Activated CD4-positive, alpha-beta T cell treated with anti-CD3 and anti-CD28 coated beads, Interleukin-2, amount 10 ng/mL, durations not matched to agents 7 days and 5 days (primary cell): ENCODE data around the gene MTCL1. TPM values are rescaled to one million over a fixed set of nuclear protein-coding genes. Genes with fewer than 3 reads are reported as not detected.

Source experiments
- CTCF ChIA-PET: fragments of 350-600 bp; sonication (Branson Sonifier 250); formaldehyde crosslinking; loops from one replicate; lab custom pipeline; 2021; ENCODE audit warnings: antibody characterized with exemption; lab: Charles Lee
- POLR2A ChIA-PET: fragments of 350-600 bp; sonication (Branson Sonifier 250); formaldehyde crosslinking; loops from one replicate; lab custom pipeline; 2021; ENCODE audit warnings: antibody characterized with exemption; lab: Charles Lee
- DNase-seq: peaks from one replicate; pipeline ENCODE4 v3.0.0-alpha.2; 2020
- H3K27ac Mint-ChIP-seq: one replicate; pipeline ENCODE4 v1.8.0; 2021; ENCODE audit warnings: mild to moderate bottlenecking, moderate library complexity, mixed read lengths
- H3K27me3 Mint-ChIP-seq: one replicate; pipeline ENCODE4 v1.8.0; 2021; ENCODE audit warnings: mixed read lengths
- H3K36me3 Mint-ChIP-seq: one replicate; pipeline ENCODE4 v1.8.0; 2021; ENCODE audit warnings: low read depth, mixed read lengths
- H3K4me1 Mint-ChIP-seq: one replicate; pipeline ENCODE4 v1.8.0; 2021; ENCODE audit warnings: mixed read lengths
- H3K4me3 Mint-ChIP-seq: one replicate; pipeline ENCODE4 v1.8.0; 2021; ENCODE audit warnings: mild to moderate bottlenecking, moderate library complexity, mixed read lengths
- H3K9me3 Mint-ChIP-seq: one replicate; pipeline ENCODE4 v1.8.0; 2021; ENCODE audit warnings: mixed read lengths
- total RNA-seq, 2 experiments: library from RNA; stranded (reverse); gene quantifications; one replicate each; pipeline ENCODE4 v1.2.3, GENCODE V29; 2021

MTCL1 gene
- total RNA-seq, 2 experiments from 2014 or later = 1.7 to 1.8 TPM

DNA sequence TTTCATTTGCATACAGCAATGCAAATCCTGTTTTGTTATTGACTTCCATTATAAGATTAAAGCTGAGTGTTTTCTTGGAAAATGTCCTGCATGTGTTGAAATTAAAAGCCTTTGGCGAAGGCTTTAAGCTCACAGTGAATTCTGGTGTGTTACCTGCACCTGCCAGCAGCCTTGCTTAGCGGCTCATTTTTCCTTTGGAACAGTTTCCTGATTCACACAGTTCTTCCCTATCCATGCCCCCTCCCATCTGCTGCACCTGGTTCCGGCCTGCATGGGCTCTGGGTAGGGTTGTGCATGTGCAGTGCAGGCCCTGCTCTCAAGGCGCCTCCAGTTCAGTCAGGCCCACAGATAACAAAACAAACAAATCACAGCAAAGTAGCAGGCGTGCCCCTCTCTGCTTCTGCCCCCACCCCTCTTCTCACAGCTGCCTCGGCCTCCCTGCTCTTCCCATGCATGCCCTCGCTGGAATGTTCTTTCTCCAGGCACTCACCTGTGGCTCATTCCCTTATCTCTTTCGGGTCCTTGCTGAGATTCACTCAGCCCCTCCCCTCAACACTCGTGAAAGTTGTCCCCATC lies 15.8 kb downstream of the MTCL1 start:
- ChIA-PET POLR2A (no interaction called here), CTCF (interaction anchor here (0.6 kb wide), 1 partner anchor 63 kb away, joined by 3 read pairs; no protein-coding TSS in a partner anchor)
- Mint-ChIP-seq H3K27me3 (peaks cover 11% of the 10 kb centered on the region), H3K4me3 (no peak overlapping the region), H3K36me3 (no peaks in the 10 kb centered on the region), H3K4me1 (no peaks in the 10 kb centered on the region), H3K9me3 (no peaks in the 10 kb centered on the region), H3K27ac (no peak overlapping the region)
- no peak for DNase-seq

DNA sequence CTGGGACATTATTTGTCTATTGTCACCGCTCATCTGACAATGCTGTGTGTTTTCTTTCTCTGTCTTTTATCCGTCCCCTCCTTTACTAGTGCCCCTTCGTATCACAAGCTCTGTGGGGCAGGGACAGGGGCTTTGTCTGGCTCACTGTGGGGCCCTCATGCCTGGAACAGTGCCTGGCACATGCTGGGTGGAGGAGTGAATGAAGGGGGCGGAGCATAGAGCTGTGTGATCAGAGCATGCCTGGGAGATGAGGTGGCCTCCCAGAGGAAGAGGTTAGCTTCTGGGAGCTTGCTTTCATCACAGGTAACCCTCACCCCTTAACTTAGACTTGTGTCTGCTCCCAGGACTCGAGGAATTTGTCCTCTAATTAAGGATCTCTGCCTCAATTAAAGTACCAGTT lies 16.4 kb downstream of the MTCL1 start:
- no peaks in the 10 kb centered on the region for H3K9me3 Mint-ChIP-seq
- H3K4me1 Mint-ChIP-seq = no peaks in the 10 kb centered on the region
- ChIA-PET POLR2A (no interaction called here), CTCF (no interaction called here)
- no peaks in the 10 kb centered on the region for H3K36me3 Mint-ChIP-seq
- no peak for DNase-seq
- H3K4me3 Mint-ChIP-seq = no peak overlapping the region
- peaks cover 11% of the 10 kb centered on the region for H3K27me3 Mint-ChIP-seq
- H3K27ac Mint-ChIP-seq = no peak overlapping the region

- no peaks in the 10 kb centered on the region for H3K36me3 Mint-ChIP-seq
- H3K4me3 Mint-ChIP-seq = no peak overlapping the region
- no peaks in the 10 kb centered on the region for H3K9me3 Mint-ChIP-seq
- no peak overlapping the region for H3K27ac Mint-ChIP-seq
- CTCF ChIA-PET = no interaction called here
- no peak for DNase-seq
- H3K27me3 Mint-ChIP-seq = peaks cover 4% of the 10 kb centered on the region
- POLR2A ChIA-PET = no interaction called here
- no peaks in the 10 kb centered on the region for H3K4me1 Mint-ChIP-seq
Observed at GRCh38 chr18:8722946-8723820, 17.8 kb downstream of the MTCL1 start.

DNA sequence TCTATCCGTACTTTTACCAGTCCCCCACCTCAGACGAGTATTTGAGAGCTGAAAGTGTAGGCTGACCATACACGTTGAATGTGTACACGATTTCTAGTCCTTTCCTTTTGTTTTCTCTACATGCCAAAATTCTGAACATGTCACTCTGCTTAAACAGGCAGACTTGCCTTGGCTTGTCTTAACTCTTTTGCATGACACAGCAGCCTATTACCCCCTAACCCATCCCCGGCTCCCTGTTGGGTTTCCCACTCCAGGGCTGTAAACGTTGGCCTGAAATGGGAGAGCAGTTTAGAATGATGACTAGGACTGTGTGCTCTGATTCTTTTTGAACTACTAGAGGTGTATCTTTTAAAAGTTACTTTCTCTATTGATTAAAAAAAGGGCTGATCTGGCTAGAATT lies 19.1 kb downstream of the MTCL1 start:
- ChIA-PET CTCF (interaction anchor here (0.6 to 1.6 kb wide), 3 partner anchors 62 to 403 kb away, joined by 3 to 4 read pairs (median 3); no protein-coding TSS in a partner anchor), POLR2A (no interaction called here)
- H3K27me3 Mint-ChIP-seq = peaks cover 4% of the 10 kb centered on the region
- no peak overlapping the region for H3K27ac Mint-ChIP-seq
- H3K36me3 Mint-ChIP-seq = no peaks in the 10 kb centered on the region
- no peaks in the 10 kb centered on the region for H3K4me1 Mint-ChIP-seq
- H3K9me3 Mint-ChIP-seq = no peaks in the 10 kb centered on the region
- DNase-seq = no peak
- no peak overlapping the region for H3K4me3 Mint-ChIP-seq

DNA sequence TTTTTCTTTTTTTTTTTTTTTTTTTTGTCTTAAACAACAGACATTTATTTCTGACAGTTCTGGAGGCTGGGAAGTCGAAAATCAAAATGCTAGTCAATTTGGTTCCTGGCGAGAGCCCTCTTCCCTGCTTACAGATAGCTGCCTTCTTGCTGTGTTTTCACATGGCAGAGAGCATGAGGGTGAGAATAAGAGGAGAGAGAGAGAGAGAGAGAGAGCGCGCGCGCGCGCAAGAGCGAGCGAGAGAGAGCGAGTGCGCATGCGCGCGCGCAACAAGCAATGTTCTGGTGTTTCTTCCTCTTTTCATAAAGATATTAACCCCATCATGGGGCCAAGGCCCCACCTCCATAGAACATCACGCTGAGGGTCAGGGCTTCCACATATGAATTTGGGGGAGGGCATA lies 20.9 kb downstream of the MTCL1 start:
- ChIA-PET POLR2A (no interaction called here), CTCF (no interaction called here)
- no peak for DNase-seq
- Mint-ChIP-seq H3K36me3 (no peaks in the 10 kb centered on the region), H3K27me3 (peaks cover 4% of the 10 kb centered on the region), H3K27ac (no peak overlapping the region), H3K4me1 (no peaks in the 10 kb centered on the region), H3K9me3 (no peaks in the 10 kb centered on the region), H3K4me3 (no peak overlapping the region)

DNA sequence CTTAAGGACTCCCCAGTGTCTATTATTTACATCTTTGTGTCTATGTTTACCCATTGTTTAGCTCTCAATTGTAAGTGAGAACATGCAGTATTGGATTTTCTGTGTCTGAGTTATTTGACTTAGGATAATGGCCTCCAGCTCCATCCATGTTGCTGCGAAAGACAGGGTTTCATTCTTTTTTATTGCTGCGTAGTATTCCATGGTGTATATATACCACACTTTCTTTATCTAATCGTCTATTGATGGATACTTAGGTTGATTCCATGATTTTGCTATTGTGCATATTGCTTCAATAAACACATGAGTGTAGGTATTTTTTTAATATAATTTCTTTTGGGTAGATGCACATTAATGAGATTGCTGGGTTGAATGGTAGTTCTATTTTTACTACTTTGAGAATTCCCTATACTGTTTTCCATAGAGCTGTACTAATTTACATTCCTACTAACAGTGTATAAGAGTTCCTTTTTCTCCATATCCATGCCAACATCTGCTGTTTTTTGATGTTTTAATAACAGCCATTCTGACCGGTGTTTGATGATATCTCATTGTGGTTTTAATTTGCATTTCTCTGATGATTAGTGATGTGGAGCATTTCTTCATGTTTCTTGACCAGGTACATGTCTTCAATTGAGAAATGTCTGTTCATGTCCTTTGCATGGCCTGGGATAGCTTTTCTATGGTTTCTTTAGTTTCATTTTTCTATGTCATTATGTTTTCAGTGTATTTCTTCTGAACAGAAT lies 21.8 kb downstream of the MTCL1 start:
- Mint-ChIP-seq H3K36me3 (no peaks in the 10 kb centered on the region), H3K4me3 (no peak overlapping the region), H3K27me3 (peaks cover 4% of the 10 kb centered on the region), H3K27ac (no peak overlapping the region), H3K4me1 (no peaks in the 10 kb centered on the region), H3K9me3 (no peaks in the 10 kb centered on the region)
- ChIA-PET CTCF (no interaction called here), POLR2A (no interaction called here)
- no peak for DNase-seq

- no peaks in the 10 kb centered on the region for H3K27me3 Mint-ChIP-seq
- no peaks in the 10 kb centered on the region for H3K4me1 Mint-ChIP-seq
- ChIA-PET POLR2A (no interaction called here), CTCF (no interaction called here)
- H3K36me3 Mint-ChIP-seq = no peaks in the 10 kb centered on the region
- H3K4me3 Mint-ChIP-seq = no peak overlapping the region
- H3K9me3 Mint-ChIP-seq = no peaks in the 10 kb centered on the region
- H3K27ac Mint-ChIP-seq = no peak overlapping the region
- DNase-seq = no peak
Observed at GRCh38 chr18:8730080-8730827, 24.9 kb downstream of the MTCL1 start.

DNA sequence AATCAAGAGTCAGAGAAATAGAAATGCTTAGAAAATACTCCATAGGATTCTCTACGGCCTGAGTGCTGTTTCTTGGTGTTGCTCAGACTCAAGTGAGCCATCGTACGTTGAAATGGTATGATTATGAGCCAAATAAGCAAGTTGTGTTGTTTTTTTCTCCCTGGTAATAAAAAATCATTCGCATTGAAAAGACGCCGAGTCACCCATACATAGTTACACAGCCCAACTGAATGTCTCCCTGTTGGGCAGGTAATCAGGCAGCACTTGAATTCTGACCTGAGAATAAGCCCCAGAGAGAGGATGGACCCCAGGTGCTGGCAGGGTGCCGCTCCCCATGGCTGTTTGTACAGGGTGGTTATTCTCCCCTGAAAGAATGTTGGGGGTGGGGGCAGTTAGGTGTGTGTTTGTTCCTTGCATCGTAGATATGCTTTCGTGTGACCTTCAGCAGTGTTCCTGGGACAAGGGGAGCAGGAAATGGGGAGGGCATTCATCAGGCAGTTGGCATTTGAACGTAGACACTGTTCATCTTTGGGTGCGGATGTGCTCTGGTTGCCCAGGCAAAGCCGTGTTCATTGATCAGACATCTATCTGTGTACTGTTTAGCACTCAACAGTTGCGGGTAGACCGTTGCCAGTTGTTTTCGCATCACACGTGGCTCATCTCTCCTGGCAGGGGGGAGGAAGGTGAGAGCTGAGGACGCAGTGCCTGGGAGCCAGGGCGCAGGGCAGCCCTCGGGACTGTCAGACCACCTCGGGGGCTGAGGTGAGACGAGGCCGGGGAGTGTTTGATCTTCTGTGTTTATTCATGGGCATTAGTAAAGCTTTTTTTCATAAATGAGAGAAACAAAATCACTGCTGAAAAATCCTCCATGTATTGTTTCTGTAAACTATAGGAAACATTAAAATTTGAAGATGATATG lies 27.3 kb downstream of the MTCL1 start:
- no peaks in the 10 kb centered on the region for H3K4me1 Mint-ChIP-seq
- no peak for DNase-seq
- no peaks in the 10 kb centered on the region for H3K9me3 Mint-ChIP-seq
- CTCF ChIA-PET = no interaction called here
- no peak overlapping the region for H3K27ac Mint-ChIP-seq
- POLR2A ChIA-PET = no interaction called here
- H3K4me3 Mint-ChIP-seq = no peak overlapping the region
- H3K27me3 Mint-ChIP-seq = no peaks in the 10 kb centered on the region
- H3K36me3 Mint-ChIP-seq = no peaks in the 10 kb centered on the region

- Mint-ChIP-seq H3K4me3 (no peak overlapping the region), H3K9me3 (no peaks in the 10 kb centered on the region), H3K36me3 (no peaks in the 10 kb centered on the region), H3K27me3 (no peaks in the 10 kb centered on the region), H3K27ac (no peak overlapping the region), H3K4me1 (no peaks in the 10 kb centered on the region)
- DNase-seq = no peak
- ChIA-PET CTCF (no interaction called here), POLR2A (no interaction called here)
Observed at GRCh38 chr18:8734496-8734895, 29.1 kb downstream of the MTCL1 start.

- no peak for DNase-seq
- CTCF ChIA-PET = no interaction called here
- H3K4me3 Mint-ChIP-seq = no peak overlapping the region
- POLR2A ChIA-PET = no interaction called here
- no peak overlapping the region for H3K27ac Mint-ChIP-seq
- H3K4me1 Mint-ChIP-seq = no peaks in the 10 kb centered on the region
- peaks cover 3% of the 10 kb centered on the region for H3K36me3 Mint-ChIP-seq
- H3K27me3 Mint-ChIP-seq = peaks cover 3% of the 10 kb centered on the region
- H3K9me3 Mint-ChIP-seq = peaks cover 3% of the 10 kb centered on the region
Observed at GRCh38 chr18:8735274-8735673, 29.9 kb downstream of the MTCL1 start.

DNA sequence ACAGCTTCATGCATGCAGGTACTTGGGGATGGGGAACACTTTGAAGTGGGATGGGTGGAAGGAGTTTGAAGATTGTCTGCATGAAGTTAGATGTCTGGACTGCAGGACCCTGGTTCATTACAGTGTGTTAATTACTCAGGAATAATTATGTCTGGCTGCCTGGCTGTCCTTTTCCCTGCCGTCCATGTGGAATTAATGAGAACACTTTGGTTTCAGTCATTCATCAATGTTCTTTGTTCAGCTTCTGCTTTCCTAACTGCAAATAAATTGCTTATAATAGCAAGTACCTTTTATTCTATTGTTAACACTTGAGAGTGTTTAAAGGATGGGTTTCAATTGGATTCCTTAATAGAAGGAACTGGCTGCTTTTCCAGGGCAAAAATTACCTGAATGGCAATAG lies 35.8 kb downstream of the MTCL1 start:
- Mint-ChIP-seq H3K9me3 (peaks cover 39% of the 10 kb centered on the region), H3K27ac (no peak overlapping the region), H3K27me3 (peaks cover 3% of the 10 kb centered on the region), H3K4me1 (peaks cover 41% of the 10 kb centered on the region), H3K36me3 (peaks cover 35% of the 10 kb centered on the region), H3K4me3 (no peak overlapping the region)
- ChIA-PET POLR2A (no interaction called here), CTCF (interaction anchor here (0.9 kb wide), 1 partner anchor 39 kb away, joined by 3 read pairs; no protein-coding TSS in a partner anchor)
- no peak for DNase-seq

GRCh38 chr18:8741532-8741931 lies 36.2 kb downstream of the MTCL1 start:
- POLR2A ChIA-PET = no interaction called here
- CTCF ChIA-PET = interaction anchor here (0.9 kb wide), 1 partner anchor 39 kb away, joined by 3 read pairs; no protein-coding TSS in a partner anchor
- H3K27me3 Mint-ChIP-seq = peaks cover 3% of the 10 kb centered on the region

More at GRCh38 chr18:8741532-8741931, 36.2 kb downstream of the MTCL1 start:
- DNase-seq = no peak
- Mint-ChIP-seq H3K9me3 (peaks cover 39% of the 10 kb centered on the region), H3K27ac (no peak overlapping the region), H3K36me3 (peaks cover 35% of the 10 kb centered on the region), H3K4me3 (no peak overlapping the region), H3K4me1 (peaks cover 45% of the 10 kb centered on the region)
